Measurements from ENCODE around the gene FBF1. TPM values are rescaled to one million over a fixed set of nuclear protein-coding genes. Genes with fewer than 3 reads are reported as not detected.
"Not testable (repeated sequence)": the region's sequence is repeated elsewhere in the genome, so short reads cannot be mapped to it uniquely, and the experiment has no call there.

The FBF1 gene
- total RNA-seq, 1 experiment from 2014 or later, result 9.9 TPM

- no peak for DNase-seq (ENCODE audit: low spot score)
Measured at GRCh38 chr17:75895370-75896155, 45.3 kb downstream of the FBF1 start.

- no peak for DNase-seq (ENCODE audit: low spot score)
Measured at GRCh38 chr17:75894049-75894733, 46.7 kb downstream of the FBF1 start.

GRCh38 chr17:75893305-75894048 lies 47.4 kb downstream of the FBF1 start:
- DNase-seq (ENCODE audit: low spot score), result no peak

- no peak for DNase-seq (ENCODE audit: low spot score)
Measured at GRCh38 chr17:75892556-75893224, 48.2 kb downstream of the FBF1 start.

GRCh38 chr17:75891605-75892555 lies 49.0 kb downstream of the FBF1 start:
- no peak for DNase-seq (ENCODE audit: low spot score)

GRCh38 chr17:75891022-75891604 lies 49.7 kb downstream of the FBF1 start:
- no peak for DNase-seq (ENCODE audit: low spot score)

- no peak for DNase-seq (ENCODE audit: low spot score)
Measured at GRCh38 chr17:75889454-75889853, 51.4 kb downstream of the FBF1 start.

GRCh38 chr17:75888484-75888883 lies 52.4 kb downstream of the FBF1 start:
- no peak for DNase-seq (ENCODE audit: low spot score)

GRCh38 chr17:75885860-75886259 lies 55.0 kb downstream of the FBF1 start:
- DNase-seq (ENCODE audit: low spot score), result not testable (repeated sequence)

- DNase-seq (ENCODE audit: low spot score), result no peak
Measured at GRCh38 chr17:75885431-75885830, 55.4 kb downstream of the FBF1 start.

- no peak for DNase-seq (ENCODE audit: low spot score)
Measured at GRCh38 chr17:75881678-75882454, 59.0 kb downstream of the FBF1 start.

- DNase-seq (ENCODE audit: low spot score), result no peak
Measured at GRCh38 chr17:75880266-75880665, 60.6 kb downstream of the FBF1 start.

GRCh38 chr17:75878174-75878998 lies 62.5 kb downstream of the FBF1 start, which contains the start of gene TRIM47:
TRIM47 (minus strand) TSS chr17:75878581; CDS start chr17:75878548, 33 bp downstream.
- peak; percentile 71 for DNase-seq (ENCODE audit: low spot score)

- DNase-seq (ENCODE audit: low spot score), result peak; percentile 35
Measured at GRCh38 chr17:75877752-75878173, 63.1 kb downstream of the FBF1 start.

GRCh38 chr17:75876938-75877751 lies 63.7 kb downstream of the FBF1 start:
- peak; percentile 98 for DNase-seq (ENCODE audit: low spot score)

GRCh38 chr17:75876190-75876937 lies 64.5 kb downstream of the FBF1 start:
- no peak for DNase-seq (ENCODE audit: low spot score)

- peak; percentile 96 for DNase-seq (ENCODE audit: low spot score)
Measured at GRCh38 chr17:75875940-75876189, 65.0 kb downstream of the FBF1 start.
